NCI-H460 (cell line): ENCODE measurements around the gene RGS7. TPM values are rescaled to one million over a fixed set of nuclear protein-coding genes. Genes with fewer than 3 reads are reported as not detected.
"Not testable (repeated sequence)": the region's sequence is repeated elsewhere in the genome, so short reads cannot be mapped to it uniquely, and the experiment has no call there.

Experiments
- DNase-seq: peaks from one replicate; pipeline ENCODE4 v3.0.0-alpha.2; 2016; ENCODE audit warnings: low read depth; ENCODE audit errors: extremely low read depth
- total RNA-seq: library from RNA; depleted of rRNA; stranded (reverse); fragments of >200 nt; shearing (Covaris generic); gene quantifications from 2 replicates; pipeline ENCODE4 v1.2.3, GENCODE V29; 2014

RGS7 gene
- total RNA-seq, 1 experiment from 2014 or later = 0.10 TPM

DNA sequence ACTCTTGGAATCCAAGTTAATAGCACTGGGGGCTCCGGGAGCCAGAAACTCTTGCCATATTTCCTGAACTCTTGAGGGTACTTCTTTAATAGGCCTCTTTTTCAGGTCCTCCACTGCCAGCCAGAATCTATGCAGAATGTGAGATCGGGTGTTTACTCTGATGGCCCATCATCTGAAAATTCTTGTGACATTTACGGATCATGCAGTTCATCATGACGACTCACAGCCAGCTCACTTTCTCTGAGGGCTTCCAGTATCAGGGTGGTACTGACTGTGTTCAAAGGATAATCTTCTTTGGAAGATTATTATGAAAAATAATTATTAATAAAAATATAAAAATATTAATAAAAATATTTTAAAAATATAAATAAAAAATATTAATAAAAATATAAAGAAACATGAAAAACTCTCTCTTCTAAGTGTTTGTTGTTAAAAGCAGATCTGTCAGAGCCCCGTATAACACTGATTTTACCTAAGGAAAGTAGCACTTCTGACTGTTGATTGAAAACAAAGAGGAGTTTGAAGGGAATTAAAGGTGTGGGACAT, 550.7 kb downstream of the RGS7 start:
- no peak for DNase-seq

DNA sequence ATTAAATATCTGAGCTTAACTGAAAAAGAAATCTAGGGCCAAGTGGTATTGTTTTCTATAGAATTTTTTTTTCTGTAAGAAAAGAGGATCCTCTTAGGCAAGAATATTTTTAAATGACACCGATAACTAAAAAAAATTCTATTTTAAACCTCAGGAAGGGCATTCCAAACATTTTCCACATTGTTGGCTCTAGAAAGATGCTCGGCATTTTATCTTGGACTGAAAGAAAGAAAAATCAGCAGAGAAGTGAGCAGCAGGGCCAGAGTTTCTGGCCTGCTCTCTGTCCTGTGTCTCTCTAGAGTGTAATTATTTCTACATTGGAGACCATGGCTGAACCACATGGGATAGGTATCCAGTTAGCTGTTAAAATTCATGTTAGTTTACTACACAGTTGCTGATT, 552.5 kb downstream of the RGS7 start:
- no peak for DNase-seq

DNA sequence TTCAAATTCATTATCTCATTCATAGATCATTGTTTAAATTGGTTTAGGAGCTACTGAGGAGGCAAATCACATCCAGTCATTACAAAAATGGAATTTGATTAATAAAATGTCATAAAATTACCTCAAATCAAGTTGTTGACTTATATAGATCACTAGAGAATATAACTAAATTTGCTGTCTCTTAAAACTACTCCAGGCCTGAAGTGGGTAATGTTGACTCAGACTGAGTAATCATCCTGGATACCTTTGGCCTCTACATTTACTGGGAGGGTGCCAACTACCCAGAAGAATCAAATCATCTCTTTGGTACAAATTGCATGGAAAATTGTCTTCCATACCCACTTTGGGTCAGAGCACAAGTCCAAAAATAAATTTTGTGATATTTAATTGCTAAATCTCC, 553.9 kb downstream of the RGS7 start:
- DNase-seq = no peak

DNA sequence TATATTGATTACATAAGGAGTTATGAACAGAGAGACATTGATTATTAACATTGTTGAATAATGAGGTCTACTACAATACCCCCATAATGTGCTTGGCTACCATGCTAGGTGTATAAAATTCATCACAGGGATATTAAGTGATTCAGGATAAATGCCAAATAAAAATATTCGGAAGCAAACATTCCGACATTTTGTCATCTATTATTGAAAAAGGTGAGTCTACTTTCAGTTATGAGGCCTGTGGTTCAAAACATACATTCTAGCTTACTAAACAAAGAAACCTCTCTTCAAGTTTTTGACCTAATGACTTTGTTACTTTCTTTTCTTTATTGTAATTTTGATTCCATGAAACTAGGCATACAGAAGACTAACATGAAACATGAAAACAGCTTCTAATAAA, 554.7 kb downstream of the RGS7 start:
- no peak for DNase-seq

DNA sequence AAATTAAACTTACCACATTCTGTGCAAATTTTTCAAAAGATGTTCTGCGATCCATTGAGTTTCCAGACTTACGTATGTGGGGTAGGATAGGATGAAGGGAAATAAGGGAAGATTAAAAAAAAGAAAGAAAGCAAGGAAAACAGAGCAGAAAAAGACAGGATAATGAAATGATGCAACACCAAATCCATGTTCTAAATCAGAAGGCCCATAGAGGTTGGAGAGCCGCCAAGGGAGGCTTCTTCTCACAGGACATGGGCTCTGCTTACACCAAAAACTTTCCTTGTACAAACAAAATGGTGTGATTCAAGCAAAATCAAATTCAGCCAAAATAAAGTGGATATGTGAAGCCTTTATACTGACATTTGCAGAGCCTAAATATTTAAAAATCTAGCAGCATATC, 555.6 kb downstream of the RGS7 start:
- no peak for DNase-seq

DNA sequence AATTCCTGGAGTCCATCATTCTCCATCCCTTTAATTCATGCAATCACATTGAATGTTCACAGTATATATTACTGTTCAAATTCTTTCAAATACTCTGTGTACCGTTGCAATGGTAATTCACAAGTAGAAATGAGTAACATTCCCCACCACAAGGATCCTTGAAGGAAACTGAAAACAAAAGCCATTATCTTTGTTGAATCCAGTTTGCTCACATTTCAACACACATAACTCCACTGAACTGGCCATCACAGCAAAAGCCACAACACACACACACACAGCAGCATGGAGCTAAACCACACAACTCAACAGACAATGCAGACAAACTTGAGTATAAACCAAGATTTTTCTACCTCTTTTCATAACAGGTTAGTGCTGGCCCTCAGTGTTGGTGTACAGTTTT, 556.7 kb downstream of the RGS7 start:
- DNase-seq = no peak

DNA sequence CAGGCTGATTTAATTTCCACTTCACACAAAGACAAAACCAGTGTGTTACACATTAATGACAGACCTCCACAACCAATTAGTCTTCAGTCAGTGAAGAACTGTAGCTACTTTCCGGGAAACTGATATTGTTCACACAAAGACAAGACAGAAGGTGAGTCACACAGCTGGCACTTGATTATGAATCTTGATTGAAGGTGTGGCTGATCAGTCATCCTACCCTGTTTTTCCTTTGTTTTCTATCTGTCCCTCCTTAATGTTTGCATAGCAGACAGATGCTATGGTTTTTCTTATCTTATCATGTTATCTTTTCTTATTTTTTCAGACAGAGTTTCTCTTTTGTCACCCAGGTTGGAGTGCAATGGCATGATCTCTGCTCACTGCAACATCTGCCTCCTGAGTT, 560.0 kb downstream of the RGS7 start:
- DNase-seq = no peak

DNA sequence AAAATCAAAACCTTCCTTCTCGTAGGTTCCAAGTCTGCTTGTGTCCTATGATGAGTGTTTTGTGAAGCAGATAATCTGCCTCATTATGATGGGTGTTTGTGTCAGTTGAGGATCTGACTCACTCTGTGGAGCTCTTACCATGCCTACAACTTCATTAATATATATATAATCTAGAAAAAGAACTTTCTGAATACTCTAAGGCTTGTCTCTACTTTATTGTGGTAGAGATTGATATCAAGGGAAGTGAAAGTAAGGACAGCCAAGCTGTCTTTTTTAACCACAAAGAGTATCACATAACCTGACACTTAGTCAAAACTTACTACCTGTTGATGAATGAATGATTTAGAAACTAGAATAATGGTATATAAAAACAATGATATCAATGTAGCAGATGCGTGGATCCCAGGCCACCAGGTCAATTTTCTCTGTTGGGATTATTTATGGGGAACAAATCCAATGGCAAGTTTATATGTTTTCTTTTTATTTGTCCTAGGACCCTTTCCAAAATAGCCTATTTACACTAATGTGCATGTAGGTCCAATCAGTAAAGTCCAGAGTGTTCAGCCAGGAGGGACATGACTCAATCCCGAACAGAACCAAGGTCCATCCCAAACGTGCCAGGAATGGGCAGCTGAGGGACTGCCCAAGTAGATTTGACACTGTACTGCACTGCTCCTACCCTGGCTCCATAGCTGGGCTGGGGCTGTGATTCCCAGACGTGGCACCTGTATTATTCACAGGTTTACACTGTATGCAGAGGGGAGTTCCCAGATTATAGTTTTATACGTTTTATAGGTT, 562.8 kb downstream of the RGS7 start:
- no peak for DNase-seq

DNA sequence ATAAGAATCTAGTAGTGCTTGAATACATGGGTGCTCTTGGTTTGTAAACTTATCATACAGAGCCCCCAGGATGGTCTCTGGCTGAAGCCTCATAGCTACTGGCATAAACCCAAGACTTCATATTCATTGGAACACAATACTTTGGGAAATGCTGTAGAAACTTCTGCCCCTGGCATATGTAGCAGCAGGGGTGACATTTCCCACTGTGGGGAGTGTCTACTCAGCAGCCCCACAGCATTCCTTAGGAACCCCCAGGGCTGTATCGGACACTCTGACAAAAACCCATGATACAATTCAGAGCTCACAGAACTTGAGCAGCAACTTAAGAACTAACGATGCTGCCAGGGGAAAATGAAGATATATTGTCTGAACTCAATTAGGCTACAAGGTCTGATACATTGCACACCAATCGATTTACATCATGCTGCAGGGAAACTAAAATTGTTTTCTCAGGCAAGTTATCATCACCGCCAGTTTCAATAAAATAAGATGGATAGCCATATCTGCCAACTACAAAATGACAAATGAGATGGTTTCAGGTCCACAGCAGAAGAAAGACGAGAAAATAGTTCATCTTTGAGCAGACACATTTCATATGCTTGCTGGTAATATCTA, 564.0 kb downstream of the RGS7 start:
- no peak for DNase-seq

DNA sequence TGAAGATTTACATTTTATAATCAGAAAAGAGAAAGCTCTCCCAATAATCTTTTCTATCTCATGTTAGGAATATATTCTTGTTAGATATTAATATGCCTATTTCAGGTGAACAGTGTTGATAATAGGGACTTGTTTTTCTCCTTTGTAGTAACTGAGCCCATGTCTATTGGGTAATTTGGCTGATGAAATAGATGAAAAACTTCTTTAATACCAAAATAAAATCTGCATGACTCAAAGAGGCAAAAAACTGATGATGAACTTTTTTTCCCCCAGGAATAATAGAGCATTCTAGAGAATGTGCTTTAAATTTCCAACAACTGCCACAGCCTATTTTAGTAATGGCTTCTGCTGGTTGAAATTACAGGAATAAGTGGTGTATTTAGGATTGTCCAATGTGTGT, 566.1 kb downstream of the RGS7 start:
- DNase-seq = no peak

DNA sequence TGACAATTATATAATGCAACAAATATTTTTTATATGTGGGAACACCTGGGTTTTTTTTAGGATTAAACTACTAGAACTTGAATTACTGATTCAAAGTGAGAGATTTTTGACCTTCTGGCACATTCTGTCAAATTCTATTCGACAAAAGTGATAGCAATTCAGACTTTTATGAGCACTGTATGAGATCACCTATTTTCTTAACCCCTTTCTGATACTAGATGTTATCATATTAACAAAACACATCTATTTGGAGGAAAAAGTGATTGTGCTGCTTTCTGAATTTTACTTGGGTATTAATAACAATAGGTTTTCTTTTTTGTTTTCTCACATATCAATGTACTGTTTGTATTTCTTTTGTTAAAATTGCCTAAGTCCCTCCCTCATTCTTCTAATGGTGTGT, 570.1 kb downstream of the RGS7 start:
- no peak for DNase-seq

DNA sequence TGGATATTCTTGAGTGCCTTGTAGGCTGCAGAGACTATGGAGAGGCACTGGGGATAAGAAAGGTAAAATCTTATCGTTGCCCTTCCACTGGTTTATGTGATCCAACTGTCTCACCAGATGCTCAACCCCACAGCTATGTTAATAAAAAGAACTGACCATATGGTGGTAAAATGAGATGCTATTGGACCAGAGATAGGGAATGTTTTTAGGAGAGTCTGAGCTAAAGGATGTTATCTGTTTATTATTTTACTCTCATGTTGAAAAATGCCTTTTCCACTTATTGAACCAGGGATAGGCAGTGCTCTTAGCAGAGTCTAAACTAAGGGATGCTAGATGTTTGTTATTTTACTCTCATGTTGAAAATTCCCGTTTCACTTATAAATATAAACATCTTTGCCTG, 572.2 kb downstream of the RGS7 start:
- no peak for DNase-seq

DNA sequence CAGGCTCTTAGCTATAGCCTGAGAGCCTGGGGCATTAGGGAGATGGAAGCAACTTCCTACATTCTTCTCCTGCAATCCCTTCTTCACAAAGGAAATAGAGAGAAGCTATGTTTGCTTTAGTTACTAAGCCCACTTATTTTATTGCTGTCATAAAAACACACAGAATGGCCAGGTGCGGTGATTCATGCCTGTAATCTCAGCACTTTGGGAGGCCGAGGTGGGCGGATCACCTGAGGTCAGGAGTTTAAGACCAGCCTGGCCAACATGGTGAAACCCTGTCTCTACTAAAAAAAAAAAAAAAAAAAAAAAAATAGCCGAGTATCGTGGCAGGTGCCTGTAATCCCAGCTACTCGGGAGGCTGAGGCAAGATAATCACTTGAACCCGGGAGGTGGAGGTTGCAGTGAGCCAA, 573.3 kb downstream of the RGS7 start:
- DNase-seq = not testable (repeated sequence)

DNA sequence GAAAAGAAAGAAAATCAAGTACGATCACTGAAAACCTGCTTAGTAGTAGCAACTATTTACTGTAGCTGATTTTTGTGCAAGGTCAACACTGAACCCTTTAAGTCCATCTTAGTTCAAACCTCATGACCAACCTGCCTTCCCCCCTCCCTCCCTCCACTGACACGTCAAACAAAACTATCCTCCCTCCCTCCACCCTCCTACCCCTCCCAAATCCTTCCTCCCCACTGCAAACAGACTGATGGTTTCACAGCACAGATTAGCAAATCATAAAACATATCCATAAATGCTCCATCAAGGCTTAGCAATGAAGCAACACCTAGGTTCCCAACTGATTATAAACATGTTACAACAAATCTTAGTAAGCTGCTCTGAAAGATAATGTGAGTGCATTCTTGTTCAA, 580.8 kb downstream of the RGS7 start:
- no peak for DNase-seq

DNA sequence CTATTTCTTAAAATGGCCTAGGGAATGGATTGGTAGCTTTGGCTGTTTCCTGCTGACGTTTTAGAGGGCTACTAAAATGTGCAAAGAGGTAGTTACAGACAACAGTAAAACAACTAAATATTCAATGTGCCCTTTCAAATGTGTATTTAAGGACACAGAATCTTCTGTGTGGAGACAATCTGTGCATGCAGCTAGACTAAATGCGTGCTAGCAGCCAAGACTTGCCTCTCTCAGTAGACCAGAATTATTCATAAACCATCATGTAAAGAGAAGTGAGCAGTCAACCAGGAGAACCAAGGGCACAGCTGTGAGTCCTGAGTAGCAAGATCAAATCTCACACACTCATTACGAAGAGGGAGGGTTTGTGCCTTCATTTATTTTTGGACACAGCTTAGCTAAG, 584.9 kb downstream of the RGS7 start:
- no peak for DNase-seq

DNA sequence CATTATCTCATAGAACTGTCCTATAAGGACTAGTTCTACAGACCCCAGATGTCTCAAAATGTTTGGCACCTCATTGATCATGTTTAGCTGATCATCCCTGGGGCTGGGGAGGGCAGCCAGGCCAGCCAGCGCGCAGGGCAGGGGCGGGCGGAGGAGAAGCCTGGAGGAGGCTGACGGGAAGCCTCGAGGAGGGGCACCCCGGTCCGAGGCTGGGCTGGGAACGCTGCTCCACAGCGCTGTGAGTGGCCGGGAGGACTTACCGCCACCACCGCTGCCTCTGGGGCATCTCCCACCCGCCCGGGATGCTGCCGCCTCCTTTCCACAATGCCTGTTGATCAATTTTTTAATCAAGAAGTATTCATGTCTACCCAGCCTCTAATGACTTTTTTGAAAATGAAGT, 585.6 kb downstream of the RGS7 start:
- DNase-seq = no peak

DNA sequence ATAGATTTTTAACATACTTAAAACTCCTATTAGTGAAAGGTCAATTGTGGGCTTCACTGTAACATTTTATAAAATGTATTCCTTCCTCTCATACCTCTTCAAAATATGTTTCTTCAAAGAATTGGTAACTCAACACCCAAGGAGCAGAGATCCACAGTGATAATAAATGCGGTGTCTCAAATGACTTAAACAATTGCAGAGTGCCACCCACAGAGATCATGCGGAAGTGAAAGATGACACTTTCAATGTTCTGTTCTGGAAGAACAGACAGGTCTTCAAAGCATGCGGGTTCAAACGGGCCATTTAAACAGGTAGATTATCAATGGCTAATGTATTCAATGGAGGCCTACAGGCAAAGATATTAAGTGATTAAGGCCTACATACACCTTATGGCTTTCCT, 588.0 kb downstream of the RGS7 start:
- DNase-seq = no peak

DNA sequence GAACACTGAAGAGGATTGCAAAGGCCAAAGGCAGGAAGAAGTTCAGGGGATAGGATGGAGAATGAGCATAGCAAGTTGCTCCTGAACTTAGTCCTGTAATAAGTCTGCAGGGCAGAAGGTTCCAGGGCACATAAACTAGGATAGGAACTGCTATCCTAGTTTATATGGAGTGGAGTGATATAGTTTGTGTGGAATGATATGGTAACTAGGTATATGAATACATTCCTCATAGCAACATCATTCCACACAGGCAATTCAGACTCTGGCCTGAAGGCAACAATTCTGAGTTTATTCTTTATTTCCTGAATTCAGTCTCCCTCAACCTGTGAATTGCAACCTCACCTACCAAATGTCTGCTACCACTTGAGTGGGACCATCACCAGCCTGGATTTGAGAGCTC, 590.2 kb downstream of the RGS7 start:
- DNase-seq = no peak

DNA sequence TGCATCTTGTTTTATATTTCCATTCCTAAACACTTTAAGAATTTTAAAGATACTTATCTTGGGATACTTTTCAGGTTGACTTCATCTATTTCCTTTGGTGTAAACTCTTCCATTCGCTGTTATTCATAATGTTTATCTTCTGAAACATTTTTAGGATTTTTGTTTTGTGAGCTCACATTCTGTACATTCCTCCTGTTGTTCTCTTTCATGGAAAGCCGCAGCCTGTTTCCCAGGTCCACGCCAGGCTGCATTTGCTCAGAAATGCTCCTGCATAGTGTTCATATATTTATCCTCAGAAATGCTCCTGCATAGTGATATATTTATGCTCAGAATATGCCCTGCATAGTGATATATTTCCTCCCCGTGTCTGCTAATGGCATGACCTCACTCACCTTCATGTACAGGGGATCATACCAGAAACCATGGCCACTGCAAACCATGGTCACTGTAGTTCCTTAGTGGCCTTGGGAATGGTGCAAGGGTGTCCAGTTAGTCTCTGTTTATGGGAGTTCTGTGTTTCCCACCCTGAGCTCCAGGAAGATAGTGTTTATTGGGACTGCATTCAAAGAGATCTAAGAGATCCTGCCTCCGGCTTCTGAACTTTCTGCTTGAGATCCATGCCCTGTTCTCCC, 591.2 kb downstream of the RGS7 start:
- no peak for DNase-seq

DNA sequence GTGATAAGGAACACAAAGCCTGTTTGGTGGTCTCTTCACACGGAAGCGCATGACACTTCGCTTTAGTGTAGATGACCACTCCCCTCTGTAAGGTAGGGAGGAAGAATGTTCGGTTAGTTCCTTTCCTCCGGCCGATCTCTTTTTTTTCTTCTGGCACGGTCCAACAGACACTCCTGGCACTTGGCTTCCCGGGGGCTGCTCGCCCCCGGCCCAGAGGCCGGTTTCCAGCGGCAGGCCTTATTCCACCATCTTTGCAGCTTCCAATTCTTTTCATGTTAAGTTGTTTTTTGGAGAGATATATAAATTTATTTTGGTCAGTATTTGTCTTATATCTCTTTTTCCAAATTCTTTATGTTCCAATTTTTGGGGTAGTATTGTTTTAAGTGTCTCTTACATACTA, 593.2 kb downstream of the RGS7 start:
- DNase-seq = no peak

DNA sequence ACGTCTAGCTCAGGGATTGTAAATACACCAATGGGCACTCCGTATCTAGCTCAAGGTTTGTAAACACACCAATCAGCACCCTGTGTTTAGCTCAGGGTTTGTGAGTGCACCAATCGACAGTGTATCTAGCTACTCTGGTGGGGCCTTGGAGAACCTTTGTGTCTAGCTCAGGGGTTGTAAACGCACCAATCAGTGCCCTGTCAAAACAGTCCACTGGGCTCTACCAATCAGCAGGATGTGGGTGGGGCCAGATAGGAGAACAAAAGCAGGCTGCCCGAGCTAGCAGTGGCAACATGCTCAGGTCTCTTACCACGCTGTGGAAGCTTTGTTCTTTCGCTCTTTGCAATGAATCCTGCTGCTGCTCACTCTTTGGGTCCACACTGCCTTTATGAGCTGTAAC, 593.9 kb downstream of the RGS7 start:
- DNase-seq = not testable (repeated sequence)

DNA sequence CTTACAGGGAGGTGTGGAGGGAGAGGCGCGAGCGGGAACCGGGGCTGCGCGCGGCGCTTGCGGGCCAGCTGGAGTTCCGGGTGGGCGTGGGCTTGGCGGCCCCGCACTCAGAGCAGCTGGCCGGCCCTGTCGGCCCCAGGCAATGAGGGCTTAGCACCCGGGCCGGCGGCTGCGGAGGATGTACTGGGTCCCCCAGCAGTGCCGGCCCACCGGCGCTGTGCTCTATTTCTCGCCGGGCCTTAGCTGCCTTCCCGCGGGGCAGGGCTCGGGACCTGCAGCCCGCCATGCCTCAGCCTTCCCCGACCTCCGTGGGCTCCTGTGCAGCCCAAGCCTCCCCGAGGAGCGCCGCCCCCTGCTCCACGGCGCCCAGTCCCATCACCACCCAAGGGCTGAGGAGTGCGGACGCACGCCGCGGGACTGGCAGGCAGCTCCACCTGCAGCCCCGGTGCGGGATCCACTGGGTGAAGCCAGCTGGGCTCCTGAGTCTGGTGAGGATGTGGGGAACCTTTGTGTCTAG, 594.5 kb downstream of the RGS7 start:
- DNase-seq = not testable (repeated sequence)
